K562 (cell line): ENCODE measurements around the gene HELZ. TPM values are rescaled to one million over a fixed set of nuclear protein-coding genes. Genes with fewer than 3 reads are reported as not detected.

ENCODE experiments used
- CCNT2 ChIP-seq: IDR thresholded peaks from 2 replicates; pipeline ENCODE4 v1.6.1; 2011; ENCODE audit warnings: borderline replicate concordance, low read depth, mild to moderate bottlenecking, moderate library complexity, mixed read lengths, low read length; ENCODE audit not compliant: insufficient read length; ENCODE audit errors: extremely low read depth
- CHD4 ChIP-seq: fragments of 200-600 bp; sonication (generic); IDR thresholded peaks from 3 replicates; pipeline ENCODE4 v1.6.1; 2012; ENCODE audit warnings: low read depth, mild to moderate bottlenecking, mixed read lengths, low read length, inconsistent platforms; ENCODE audit not compliant: insufficient read depth, insufficient replicate concordance, poor library complexity, severe bottlenecking
- FOXJ3 ChIP-seq: sonication (generic); formaldehyde crosslinking; IDR thresholded peaks from 2 replicates; pipeline ENCODE4 v1.4.0; 2020; ENCODE audit warnings: mild to moderate bottlenecking, missing genetic modification reagents
- FOXK1 ChIP-seq: sonication (generic); formaldehyde crosslinking; IDR thresholded peaks from 2 replicates; pipeline ENCODE4 v1.8.0; 2022; ENCODE audit warnings: missing genetic modification reagents, mild to moderate bottlenecking, borderline replicate concordance
- GABPB1 ChIP-seq: sonication (generic); formaldehyde crosslinking; IDR thresholded peaks from 2 replicates; pipeline ENCODE4 v1.8.0; 2022; ENCODE audit warnings: mild to moderate bottlenecking, missing genetic modification reagents
- HINFP ChIP-seq: fragments of 450-650 bp; conservative IDR thresholded peaks from 2 replicates; pipeline ENCODE4 v1.6.1; 2016; ENCODE audit warnings: missing genetic modification characterization, low read depth, mild to moderate bottlenecking, control low read depth, missing compliant biosample characterization
- IRF9 ChIP-seq: fragments of 450-650 bp; IDR thresholded peaks from 2 replicates; pipeline ENCODE4 v1.6.1; 2016; ENCODE audit warnings: missing biosample characterization, missing genetic modification characterization
- MCM3 ChIP-seq: fragments of 450-650 bp; IDR thresholded peaks from 2 replicates; pipeline ENCODE4 v1.6.1; 2016
- NKRF ChIP-seq: fragments of 450-650 bp; IDR thresholded peaks from 2 replicates; pipeline ENCODE4 v1.6.1; 2016; ENCODE audit warnings: borderline replicate concordance
- NR3C1 ChIP-seq: sonication (generic); formaldehyde crosslinking; IDR thresholded peaks from 2 replicates; pipeline ENCODE4 v1.8.1; 2022; ENCODE audit warnings: missing genetic modification reagents
- RERE ChIP-seq: sonication (generic); formaldehyde crosslinking; IDR thresholded peaks from 2 replicates; pipeline ENCODE4 v1.8.0; 2023; ENCODE audit warnings: missing genetic modification reagents, mild to moderate bottlenecking, borderline replicate concordance
- ZNF347 ChIP-seq: fragments of 450-650 bp; formaldehyde crosslinking; IDR thresholded peaks from 2 replicates; pipeline ENCODE4 v1.4.0; 2020; ENCODE audit warnings: low read depth, mild to moderate bottlenecking, moderate library complexity
- ZZZ3 ChIP-seq: fragments of 450-650 bp; IDR thresholded peaks from 2 replicates; pipeline ENCODE4 v1.6.1; 2016; ENCODE audit warnings: antibody characterized with exemption, mild to moderate bottlenecking, moderate library complexity
- polyA plus RNA-seq, 8 experiments: library from polyadenylated mRNA; depleted of rRNA in 4 of 8; stranded (reverse) in 5 of 8; unstranded in 3 of 8; fragments of >200 nt; fragmentation: Nextera tagmentation in 2 of 8; fragmentation: Illumina TruSeq in 1 of 8; extraction: Ambion mirVana in 2 of 8; extraction: Trizol in 1 of 8; gene quantifications; 2 replicates each; pipeline versions ENCODE4 v1.2.1 to v1.2.3, GENCODE V29; 2011 to 2014; ENCODE audit warnings: inconsistent platforms in 1 of 8, missing spikeins in 1 of 8
- total RNA-seq, 7 experiments: library from RNA; depleted of rRNA in 6 of 7; stranded (reverse); fragments of >200 nt in 6 of 7; fragmentation: Illumina TruSeq in 2 of 7; extraction: Trizol in 2 of 7; gene quantifications; 2 replicates each; pipeline versions ENCODE4 v1.2.1 to v1.2.3, GENCODE V29; 2011 to 2021; ENCODE audit warnings: low replicate concordance in 1 of 7
- TF ChIP-seq, protein P1 (sequence below): IDR thresholded peaks from 2 replicates; pipeline ENCODE4 v1.6.1; 2016; ENCODE audit warnings: missing genetic modification characterization, missing compliant biosample characterization
- TF ChIP-seq, protein P2 (sequence below): fragments of 450-650 bp; formaldehyde crosslinking; IDR thresholded peaks from 2 replicates; pipeline ENCODE4 v1.4.0; 2020; ENCODE audit warnings: mild to moderate bottlenecking

The HELZ gene
- total and polyA plus RNA-seq, 9 of the 15 experiments (the other 6 are each of a cell fraction or from before 2014, with no cell fraction given) = 5.2 to 39.8 (median 17.3) TPM

DNA sequence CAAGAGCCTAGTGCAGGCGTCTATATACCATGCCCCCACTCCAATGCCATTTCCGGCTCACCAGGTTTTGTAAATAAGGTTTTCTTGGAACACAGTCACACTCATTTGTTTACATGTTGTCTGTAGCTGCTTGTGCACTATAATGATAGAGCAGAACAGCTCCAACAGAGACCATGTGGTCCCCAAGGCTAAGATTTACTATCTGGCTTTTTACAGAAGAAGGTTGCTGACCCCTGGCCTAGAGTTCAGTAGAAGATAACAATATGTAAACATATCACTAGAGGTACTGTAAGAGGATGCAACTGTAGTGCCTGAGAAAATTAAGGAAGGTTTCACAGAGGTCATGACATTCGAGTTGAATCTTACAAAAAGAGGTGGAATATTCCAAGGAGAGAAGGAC lies 134.4 kb downstream of the HELZ start (continued):
- no peak for TF ChIP-seq HINFP (tag)
- no peak for TF ChIP-seq CHD4
- TF ChIP-seq NR3C1 (CRISPR knock-in tag) = no peak
- no peak for TF ChIP-seq CCNT2
- TF ChIP-seq FOXK1 (CRISPR knock-in tag) = no peak
- TF ChIP-seq IRF9 (tag) = no peak
- no peak for TF ChIP-seq FOXJ3 (CRISPR knock-in tag)
- no peak for TF ChIP-seq RERE (CRISPR knock-in tag)
- TF ChIP-seq, protein P1, sequence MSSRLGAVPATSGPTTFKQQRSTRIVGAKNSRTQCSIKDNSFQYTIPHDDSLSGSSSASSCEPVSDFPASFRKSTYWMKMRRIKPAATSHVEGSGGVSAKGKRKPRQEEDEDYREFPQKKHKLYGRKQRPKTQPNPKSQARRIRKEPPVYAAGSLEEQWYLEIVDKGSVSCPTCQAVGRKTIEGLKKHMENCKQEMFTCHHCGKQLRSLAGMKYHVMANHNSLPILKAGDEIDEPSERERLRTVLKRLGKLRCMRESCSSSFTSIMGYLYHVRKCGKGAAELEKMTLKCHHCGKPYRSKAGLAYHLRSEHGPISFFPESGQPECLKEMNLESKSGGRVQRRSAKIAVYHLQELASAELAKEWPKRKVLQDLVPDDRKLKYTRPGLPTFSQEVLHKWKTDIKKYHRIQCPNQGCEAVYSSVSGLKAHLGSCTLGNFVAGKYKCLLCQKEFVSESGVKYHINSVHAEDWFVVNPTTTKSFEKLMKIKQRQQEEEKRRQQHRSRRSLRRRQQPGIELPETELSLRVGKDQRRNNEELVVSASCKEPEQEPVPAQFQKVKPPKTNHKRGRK = no peak
- TF ChIP-seq ZNF347 (CRISPR knock-in tag) = no peak
- TF ChIP-seq, protein P2, sequence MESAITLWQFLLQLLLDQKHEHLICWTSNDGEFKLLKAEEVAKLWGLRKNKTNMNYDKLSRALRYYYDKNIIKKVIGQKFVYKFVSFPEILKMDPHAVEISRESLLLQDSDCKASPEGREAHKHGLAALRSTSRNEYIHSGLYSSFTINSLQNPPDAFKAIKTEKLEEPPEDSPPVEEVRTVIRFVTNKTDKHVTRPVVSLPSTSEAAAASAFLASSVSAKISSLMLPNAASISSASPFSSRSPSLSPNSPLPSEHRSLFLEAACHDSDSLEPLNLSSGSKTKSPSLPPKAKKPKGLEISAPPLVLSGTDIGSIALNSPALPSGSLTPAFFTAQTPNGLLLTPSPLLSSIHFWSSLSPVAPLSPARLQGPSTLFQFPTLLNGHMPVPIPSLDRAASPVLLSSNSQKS (CRISPR knock-in tag) = no peak
- TF ChIP-seq GABPB1 = no peak
- no peak for TF ChIP-seq NKRF
- TF ChIP-seq ZZZ3 = no peak
- TF ChIP-seq MCM3 = no peak
